HL-60/S4 treated with retinoic acid at 250 ng/mL for 4 days and 3 days (cell line): ENCODE results near the gene G0S2.

Experiments
- in situ Hi-C: fragments of 300-500 bp; cut with MboI; formaldehyde crosslinking; loops from 2 replicates; pipeline ENCODE4 v1.7.0; 2022; ENCODE audit warnings: low sequenced_read_pairs

The G0S2 gene

GRCh38 chr1:209674957-209675564 is at the start of gene G0S2:
Gene G0S2, plus strand, starts transcription at chr1:209675412. Its CDS starts 273 bp downstream, at chr1:209675685.
- in situ Hi-C loops, result no loop called here

- in situ Hi-C loops, result no loop called here
Measured at GRCh38 chr1:209625791-209626285, 49.4 kb upstream of the G0S2 start.

GRCh38 chr1:209626346-209627026 is 48.7 kb upstream of the G0S2 start:
- in situ Hi-C loops, result no loop called here

- in situ Hi-C loops, result no loop called here
Measured at GRCh38 chr1:209627027-209627731, 48.0 kb upstream of the G0S2 start.

GRCh38 chr1:209627732-209628196 is 47.4 kb upstream of the G0S2 start:
- in situ Hi-C loops, result no loop called here

GRCh38 chr1:209628618-209629299 is 46.5 kb upstream of the G0S2 start:
- in situ Hi-C loops, result no loop called here

GRCh38 chr1:209629621-209630382 is 45.4 kb upstream of the G0S2 start:
- in situ Hi-C loops, result no loop called here

- in situ Hi-C loops, result no loop called here
Measured at GRCh38 chr1:209630383-209631225, 44.6 kb upstream of the G0S2 start.

- in situ Hi-C loops, result no loop called here
Measured at GRCh38 chr1:209633335-209633997, 41.7 kb upstream of the G0S2 start.

- in situ Hi-C loops, result no loop called here
Measured at GRCh38 chr1:209634005-209634737, 41.0 kb upstream of the G0S2 start.

GRCh38 chr1:209635850-209636249 is 39.4 kb upstream of the G0S2 start:
- in situ Hi-C loops, result no loop called here

- in situ Hi-C loops, result no loop called here
Measured at GRCh38 chr1:209641832-209642172, 33.4 kb upstream of the G0S2 start.

GRCh38 chr1:209642816-209643215 is 32.4 kb upstream of the G0S2 start:
- in situ Hi-C loops, result no loop called here

- in situ Hi-C loops, result no loop called here
Measured at GRCh38 chr1:209643285-209644020, 31.8 kb upstream of the G0S2 start.

GRCh38 chr1:209645574-209646452 is 29.4 kb upstream of the G0S2 start:
- in situ Hi-C loops, result no loop called here

- in situ Hi-C loops, result no loop called here
Measured at GRCh38 chr1:209646558-209646957, 28.7 kb upstream of the G0S2 start.

- in situ Hi-C loops, result no loop called here
Measured at GRCh38 chr1:209647156-209647555, 28.1 kb upstream of the G0S2 start.
